Measurements from ENCODE around the gene PAFAH1B2. TPM values are rescaled to one million over a fixed set of nuclear protein-coding genes. Genes with fewer than 3 reads are reported as not detected.
A peak's percentile ranks its signal among the peaks of the same experiment; 100 is the strongest.
"Not testable (repeated sequence)": the region's sequence is repeated elsewhere in the genome, so short reads cannot be mapped to it uniquely, and the experiment has no call there.

PAFAH1B2 gene
- total and polyA plus RNA-seq, 2 experiments from 2014 or later, result 87.5 to 148 TPM

DNA sequence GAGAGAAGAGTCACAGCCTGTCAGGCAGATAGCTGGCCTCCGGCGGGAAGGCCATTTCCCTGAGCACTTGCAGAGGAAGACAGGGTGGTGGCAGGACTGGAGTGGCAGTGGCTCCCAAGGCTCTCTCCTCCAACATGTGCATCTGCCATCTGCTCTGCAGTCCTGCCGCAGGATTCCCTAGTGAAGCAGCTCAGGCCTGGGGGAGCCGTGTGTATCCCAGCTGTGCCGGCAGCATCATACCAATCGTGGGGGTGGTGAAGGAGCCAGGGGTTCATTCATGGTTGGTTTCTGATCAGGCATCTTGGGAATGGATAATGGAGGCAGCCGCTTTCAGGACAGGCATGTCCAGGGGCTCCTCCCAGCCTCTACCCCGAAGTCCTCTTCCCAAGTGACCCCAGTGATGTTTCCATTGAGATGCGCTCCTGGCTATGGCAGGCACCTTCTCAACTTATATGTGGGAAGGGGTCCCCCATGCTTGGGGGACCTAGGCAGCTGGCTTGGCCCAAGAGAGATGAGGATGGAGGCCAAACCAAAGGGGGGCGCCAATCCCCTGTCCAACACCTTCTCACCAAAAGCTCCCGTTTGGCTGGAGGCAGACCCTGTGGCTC, 61.2 kb downstream of the PAFAH1B2 start:
- H3K4me1 Mint-ChIP-seq, result peaks cover 15% of the 10 kb centered on the region
- no peak overlapping the region for H3K27ac Mint-ChIP-seq
- H3K4me3 Mint-ChIP-seq, result no peak overlapping the region
- Histone ChIP-seq H3F3A (replicated peaks; ENCODE audit: low read depth) (0 out of 2 replicates have a peak, but pooled peaks cover 5% of the 10 kb centered on the region), H4K20me1 (replicated peaks; ENCODE audit: insufficient read depth) (no peaks in the 10 kb centered on the region), H3K36me3 (ENCODE audit: insufficient read depth) (no peaks in the 10 kb centered on the region), H2AFZ (no peak overlapping the region), H3K79me2 (replicated peaks; ENCODE audit: insufficient read depth) (peaks cover 13% of the 10 kb centered on the region), H3K4me3 (no peak overlapping the region), H3K4me1 (ENCODE audit: insufficient read depth) (peaks cover 9% of the 10 kb centered on the region), H3K27me3 (ENCODE audit: insufficient read depth) (no peaks in the 10 kb centered on the region), H3K9me2 (ENCODE audit: insufficient read depth) (no peaks in the 10 kb centered on the region), H3K27ac (ENCODE audit: low read depth) (0 out of 2 replicates have a peak overlapping the region, but pooled peaks have one; percentile 45), H3K4me2 (no peak overlapping the region)
- H3K36me3 Mint-ChIP-seq (ENCODE audit: low read depth), result peaks cover 32% of the 10 kb centered on the region
- peaks cover 16% of the 10 kb centered on the region for H3K27me3 Mint-ChIP-seq (ENCODE audit: insufficient read depth, low read depth, poor library complexity)
- TF ChIP-seq EZH2phosphoT487 (IDR thresholded peaks at IDR 0.05; ENCODE audit: unreplicated experiment), result no peak
- TF ChIP-seq, protein P1, sequence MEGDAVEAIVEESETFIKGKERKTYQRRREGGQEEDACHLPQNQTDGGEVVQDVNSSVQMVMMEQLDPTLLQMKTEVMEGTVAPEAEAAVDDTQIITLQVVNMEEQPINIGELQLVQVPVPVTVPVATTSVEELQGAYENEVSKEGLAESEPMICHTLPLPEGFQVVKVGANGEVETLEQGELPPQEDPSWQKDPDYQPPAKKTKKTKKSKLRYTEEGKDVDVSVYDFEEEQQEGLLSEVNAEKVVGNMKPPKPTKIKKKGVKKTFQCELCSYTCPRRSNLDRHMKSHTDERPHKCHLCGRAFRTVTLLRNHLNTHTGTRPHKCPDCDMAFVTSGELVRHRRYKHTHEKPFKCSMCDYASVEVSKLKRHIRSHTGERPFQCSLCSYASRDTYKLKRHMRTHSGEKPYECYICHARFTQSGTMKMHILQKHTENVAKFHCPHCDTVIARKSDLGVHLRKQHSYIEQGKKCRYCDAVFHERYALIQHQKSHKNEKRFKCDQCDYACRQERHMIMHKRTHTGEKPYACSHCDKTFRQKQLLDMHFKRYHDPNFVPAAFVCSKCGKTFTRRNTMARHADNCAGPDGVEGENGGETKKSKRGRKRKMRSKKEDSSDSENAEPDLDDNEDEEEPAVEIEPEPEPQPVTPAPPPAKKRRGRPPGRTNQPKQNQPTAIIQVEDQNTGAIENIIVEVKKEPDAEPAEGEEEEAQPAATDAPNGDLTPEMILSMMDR (conservative IDR thresholded peaks at IDR 0.05; ENCODE audit: low read depth in 2 of 2), result peak; percentile 48 to 55
- no peaks in the 10 kb centered on the region for H3K9me3 Mint-ChIP-seq
- ATAC-seq (peak; percentile 5), DNase-seq (ENCODE audit: low spot score) (no peak)

DNA sequence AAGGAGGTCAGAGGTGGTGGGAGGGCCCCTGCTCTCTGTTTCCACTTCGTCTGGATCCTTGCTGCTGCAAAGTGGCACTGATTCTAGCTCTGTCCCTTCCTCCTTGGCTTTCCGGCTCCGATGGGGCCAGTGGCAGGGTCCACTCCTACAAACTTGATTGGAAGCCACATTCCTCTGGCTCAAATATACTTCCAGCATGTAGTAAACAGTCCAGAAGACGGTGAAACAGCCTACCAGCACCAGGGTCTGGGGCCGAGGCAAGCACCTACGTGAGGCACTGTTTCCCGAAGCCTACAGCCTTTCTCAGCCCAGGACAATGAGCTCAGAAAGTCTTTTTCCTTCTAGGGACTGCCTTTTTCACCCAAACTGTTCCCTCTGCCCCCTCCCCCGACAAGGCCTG, 62.0 kb downstream of the PAFAH1B2 start:
- not testable (repeated sequence) for H3K4me3 ChIP-seq; H3K4me3 Mint-ChIP-seq; H2AFZ ChIP-seq; H3K27me3 Mint-ChIP-seq (ENCODE audit: insufficient read depth, low read depth, poor library complexity); H3F3A ChIP-seq (replicated peaks; ENCODE audit: low read depth); H4K20me1 ChIP-seq (replicated peaks; ENCODE audit: insufficient read depth); H3K4me2 ChIP-seq; H3K9me2 ChIP-seq (ENCODE audit: insufficient read depth); H3K27ac ChIP-seq (ENCODE audit: low read depth); H3K79me2 ChIP-seq (replicated peaks; ENCODE audit: insufficient read depth); ATAC-seq; H3K36me3 ChIP-seq (ENCODE audit: insufficient read depth); DNase-seq (ENCODE audit: low spot score); H3K27me3 ChIP-seq (ENCODE audit: insufficient read depth); H3K9me3 Mint-ChIP-seq; H3K4me1 Mint-ChIP-seq; H3K4me1 ChIP-seq (ENCODE audit: insufficient read depth)
- Mint-ChIP-seq H3K27ac (0 out of 2 replicates have a peak overlapping the region, but pooled peaks have one; percentile 53), H3K36me3 (ENCODE audit: low read depth) (peaks cover 30% of the 10 kb centered on the region)

DNA sequence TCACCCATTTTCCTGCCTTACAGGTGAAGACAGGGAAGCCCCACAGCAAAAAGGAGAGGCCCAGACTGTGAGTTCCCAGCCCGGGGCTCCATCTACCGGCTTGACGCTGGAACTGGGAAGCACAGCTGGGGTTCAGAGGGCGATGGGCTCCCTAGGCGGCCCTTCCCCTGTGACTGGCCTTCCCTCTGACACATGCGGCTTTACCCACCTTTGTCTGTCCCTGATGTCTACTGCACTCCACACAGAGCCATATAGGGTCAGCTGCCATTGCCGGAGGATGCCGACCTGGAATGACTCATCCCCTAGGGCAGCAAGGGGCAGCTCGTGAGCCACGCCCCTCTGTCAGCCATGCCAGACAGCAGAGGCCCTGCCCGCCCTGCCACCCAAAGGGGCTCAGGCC, 62.8 kb downstream of the PAFAH1B2 start:
- H3K27ac ChIP-seq (ENCODE audit: low read depth); H3K36me3 ChIP-seq (ENCODE audit: insufficient read depth); H4K20me1 ChIP-seq (replicated peaks; ENCODE audit: insufficient read depth); H3K4me1 ChIP-seq (ENCODE audit: insufficient read depth); H3F3A ChIP-seq (replicated peaks; ENCODE audit: low read depth); H3K4me3 ChIP-seq; H3K4me1 Mint-ChIP-seq; H3K27me3 ChIP-seq (ENCODE audit: insufficient read depth); H3K79me2 ChIP-seq (replicated peaks; ENCODE audit: insufficient read depth); H3K9me2 ChIP-seq (ENCODE audit: insufficient read depth); H3K4me2 ChIP-seq; H3K27me3 Mint-ChIP-seq (ENCODE audit: insufficient read depth, low read depth, poor library complexity); H2AFZ ChIP-seq; H3K9me3 Mint-ChIP-seq; H3K27ac Mint-ChIP-seq; H3K4me3 Mint-ChIP-seq: not testable (repeated sequence)
- ATAC-seq (peak; percentile 32), DNase-seq (ENCODE audit: low spot score) (peak; percentile 44)
- TF ChIP-seq, protein P1 (conservative IDR thresholded peaks at IDR 0.05; ENCODE audit: low read depth in 2 of 2), result peak in 1 of 2 experiments; percentile 36; a peak in 2 of 4 replicates
- H3K36me3 Mint-ChIP-seq (ENCODE audit: low read depth), result peaks cover 29% of the 10 kb centered on the region

DNA sequence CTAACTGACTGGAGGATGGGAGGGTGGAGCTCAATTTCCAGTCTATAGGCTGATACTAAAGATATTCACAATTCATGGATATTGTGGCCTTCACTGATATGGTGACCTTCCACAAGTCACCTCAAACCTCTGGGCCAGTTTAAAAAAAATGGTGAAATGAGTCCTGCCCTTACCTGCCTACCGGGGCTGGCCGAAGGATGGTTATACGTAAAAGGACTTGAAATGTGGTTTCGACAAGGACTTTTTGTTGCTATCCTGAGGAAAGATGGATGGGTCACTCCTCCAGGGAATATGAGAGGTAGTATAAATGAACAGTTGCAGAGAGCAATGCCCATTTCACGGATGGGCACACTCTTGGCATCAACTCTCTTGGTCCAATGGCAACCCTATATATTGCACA, 63.4 kb downstream of the PAFAH1B2 start:
- not testable (repeated sequence) for H3K27ac ChIP-seq (ENCODE audit: low read depth); H3K4me1 Mint-ChIP-seq; DNase-seq (ENCODE audit: low spot score); H3K36me3 ChIP-seq (ENCODE audit: insufficient read depth); H3K4me3 Mint-ChIP-seq; H3K9me2 ChIP-seq (ENCODE audit: insufficient read depth); H3K4me3 ChIP-seq; H3K4me1 ChIP-seq (ENCODE audit: insufficient read depth); H3K9me3 Mint-ChIP-seq; H3K4me2 ChIP-seq; H3K79me2 ChIP-seq (replicated peaks; ENCODE audit: insufficient read depth); H3K27me3 ChIP-seq (ENCODE audit: insufficient read depth); H3K27ac Mint-ChIP-seq; H3F3A ChIP-seq (replicated peaks; ENCODE audit: low read depth); H2AFZ ChIP-seq; H3K27me3 Mint-ChIP-seq (ENCODE audit: insufficient read depth, low read depth, poor library complexity); ATAC-seq; H4K20me1 ChIP-seq (replicated peaks; ENCODE audit: insufficient read depth)
- H3K36me3 Mint-ChIP-seq (ENCODE audit: low read depth), result peaks cover 29% of the 10 kb centered on the region

All from GM23338 (cell line).